Ramos (cell line): ENCODE measurements around the gene IL20.

Experiments used
- in situ Hi-C: fragments of 300-500 bp; cut with MboI; formaldehyde crosslinking; loops from one replicate; pipeline ENCODE4 v1.14.3; 2022; ENCODE audit warnings: low sequenced_read_pairs; ENCODE audit not compliant: unreplicated experiment

The IL20 gene, protein sequence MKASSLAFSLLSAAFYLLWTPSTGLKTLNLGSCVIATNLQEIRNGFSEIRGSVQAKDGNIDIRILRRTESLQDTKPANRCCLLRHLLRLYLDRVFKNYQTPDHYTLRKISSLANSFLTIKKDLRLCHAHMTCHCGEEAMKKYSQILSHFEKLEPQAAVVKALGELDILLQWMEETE

DNA sequence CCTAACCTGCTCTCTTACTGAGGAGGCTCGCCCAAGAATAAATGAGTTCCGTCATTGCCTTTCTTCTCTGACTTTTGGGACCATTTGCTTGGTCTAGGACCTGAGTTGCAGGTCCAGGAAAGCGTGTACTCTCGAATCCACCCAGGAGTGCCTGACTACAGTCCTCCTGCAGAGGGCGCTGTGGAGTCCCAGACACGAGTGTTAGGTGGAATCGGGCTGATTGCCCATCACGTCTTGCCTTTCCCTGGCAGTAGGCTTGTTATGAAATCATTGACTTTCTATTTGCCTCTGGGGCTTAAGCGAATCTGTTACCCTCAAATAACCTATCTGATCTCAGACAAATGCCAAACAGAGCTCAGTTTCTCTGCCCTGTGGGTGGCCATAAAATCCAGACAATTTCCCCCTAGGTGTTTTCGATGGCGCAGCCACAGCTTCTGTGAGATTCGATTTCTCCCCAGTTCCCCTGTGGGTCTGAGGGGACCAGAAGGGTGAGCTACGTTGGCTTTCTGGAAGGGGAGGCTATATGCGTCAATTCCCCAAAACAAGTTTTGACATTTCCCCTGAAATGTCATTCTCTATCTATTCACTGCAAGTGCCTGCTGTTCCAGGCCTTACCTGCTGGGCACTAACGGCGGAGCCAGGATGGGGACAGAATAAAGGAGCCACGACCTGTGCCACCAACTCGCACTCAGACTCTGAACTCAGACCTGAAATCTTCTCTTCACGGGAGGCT, at the start of gene IL20:
Gene IL20, plus strand, starts transcription at position 685 of the 733 bp plus-strand sequence. CDS start 230 bp downstream, outside the sequence.
- in situ Hi-C loops, result no loop called here

DNA sequence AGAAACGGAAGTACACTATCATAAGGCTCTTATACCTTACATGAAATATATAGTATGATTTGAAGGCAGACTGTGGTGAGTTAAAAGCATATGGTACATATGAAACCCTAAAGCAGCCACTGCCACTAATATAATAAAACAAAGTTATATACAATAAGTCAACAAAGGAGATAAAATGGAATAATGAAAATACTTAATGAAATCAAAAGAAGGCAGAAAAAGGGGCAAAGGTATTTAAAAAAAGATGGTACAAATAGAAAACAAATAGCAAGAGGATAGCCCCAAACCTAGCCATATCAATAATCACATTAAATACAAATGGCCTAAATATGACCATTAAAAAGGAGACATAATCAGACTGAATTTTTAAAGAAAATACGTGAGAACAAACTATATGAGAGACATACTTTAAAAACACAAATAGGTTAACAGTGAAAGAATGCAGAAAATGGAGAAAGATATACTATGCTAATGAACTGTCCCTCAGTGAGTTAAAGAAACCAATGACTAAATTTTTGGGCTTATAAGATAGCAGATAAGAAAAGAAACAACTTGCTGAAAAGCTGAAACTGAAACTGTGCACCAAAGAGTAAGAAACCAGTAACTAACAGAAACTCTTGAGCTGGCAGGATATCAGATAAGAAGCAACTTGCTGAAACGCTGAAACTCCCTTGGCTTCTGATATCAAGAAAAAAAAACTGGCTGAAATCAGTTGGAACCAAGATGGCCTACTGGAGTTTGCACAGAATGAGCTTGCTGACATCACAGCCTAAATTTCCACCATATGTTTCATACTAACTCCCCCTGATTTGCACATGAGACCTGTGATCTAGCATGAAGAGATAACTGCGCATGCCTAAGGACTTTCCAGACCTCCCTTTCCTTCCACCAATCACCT, 48.8 kb upstream of the IL20 start:
- in situ Hi-C loops, result no loop called here

DNA sequence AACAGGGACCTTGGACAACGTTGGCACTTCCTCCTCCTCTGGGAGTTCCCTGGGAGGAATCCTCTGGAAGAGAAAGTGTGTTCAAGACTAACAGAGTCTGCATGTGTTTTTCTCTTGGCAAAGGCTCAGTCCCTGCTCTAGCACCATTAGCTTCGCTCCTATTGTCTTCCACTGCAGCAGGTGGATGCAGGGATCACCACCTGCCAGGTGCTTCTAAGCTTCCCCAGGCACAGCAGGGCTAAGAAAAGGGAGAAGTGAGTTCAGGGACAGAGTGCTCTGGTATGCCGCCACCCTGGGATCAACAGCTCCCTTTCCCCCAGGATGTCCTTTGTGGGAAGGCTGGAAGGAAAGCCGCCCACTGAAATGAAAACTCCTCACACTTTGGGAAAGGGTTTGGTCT, 43.9 kb upstream of the IL20 start:
- in situ Hi-C loops, result no loop called here

DNA sequence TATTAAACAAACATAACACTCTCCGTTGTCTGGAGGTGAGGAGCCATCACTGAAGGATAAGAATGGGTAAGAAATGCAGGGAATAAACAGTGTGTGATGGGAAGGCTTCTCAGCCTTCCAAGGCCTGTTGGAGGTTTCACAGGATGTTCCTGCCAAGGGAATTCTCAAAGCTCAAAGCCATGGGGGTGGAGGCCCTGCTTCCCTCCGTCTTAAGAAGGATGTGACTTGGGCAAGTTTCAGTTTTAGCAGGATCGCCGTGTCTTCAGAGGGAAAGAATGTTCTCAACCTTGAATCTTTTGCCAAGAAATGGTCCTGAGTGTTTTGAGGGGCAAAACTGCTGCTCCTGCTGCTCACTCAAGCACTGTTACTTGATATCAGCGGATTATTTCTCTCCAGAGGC, 41.7 kb upstream of the IL20 start:
- in situ Hi-C loops, result no loop called here

DNA sequence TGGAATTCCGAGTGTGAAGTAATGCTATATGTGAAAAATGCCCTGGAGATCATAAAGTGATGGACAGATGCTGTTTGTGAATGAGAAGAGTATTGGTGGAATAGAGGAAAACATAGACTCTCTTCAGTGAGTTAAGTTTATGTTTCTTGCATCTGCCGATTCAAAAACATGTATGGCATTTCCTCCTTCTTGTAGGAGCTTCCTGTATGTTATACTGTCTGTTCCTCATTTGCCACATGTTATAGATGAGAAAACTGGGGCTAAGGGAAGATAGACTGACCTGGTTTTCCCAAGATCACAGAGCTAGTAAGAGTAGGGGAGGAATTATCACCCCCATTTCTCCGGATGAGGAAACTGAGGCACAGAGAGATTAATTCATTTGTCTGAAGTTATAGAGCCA, 41.1 kb upstream of the IL20 start:
- in situ Hi-C loops, result no loop called here

DNA sequence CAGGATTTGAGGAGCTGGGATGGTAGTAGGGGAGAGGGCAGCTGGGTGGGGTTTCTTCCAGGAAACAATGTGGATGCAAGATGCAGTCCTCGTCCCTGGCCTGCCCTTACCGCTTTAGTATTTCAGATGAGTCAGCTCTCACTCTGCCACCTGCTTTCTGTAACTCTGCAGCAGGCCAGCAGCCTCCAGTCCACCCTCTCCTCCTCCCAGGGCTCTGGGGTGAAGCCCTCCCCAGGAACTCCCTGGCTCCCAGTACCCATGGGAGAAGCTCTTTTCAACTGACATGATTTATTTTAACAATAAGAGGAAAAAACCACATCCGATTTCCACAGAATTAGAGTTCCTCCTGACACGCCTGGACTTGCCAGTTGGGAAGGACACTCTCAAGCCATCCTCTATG, 39.0 kb upstream of the IL20 start:
- in situ Hi-C loops, result no loop called here

DNA sequence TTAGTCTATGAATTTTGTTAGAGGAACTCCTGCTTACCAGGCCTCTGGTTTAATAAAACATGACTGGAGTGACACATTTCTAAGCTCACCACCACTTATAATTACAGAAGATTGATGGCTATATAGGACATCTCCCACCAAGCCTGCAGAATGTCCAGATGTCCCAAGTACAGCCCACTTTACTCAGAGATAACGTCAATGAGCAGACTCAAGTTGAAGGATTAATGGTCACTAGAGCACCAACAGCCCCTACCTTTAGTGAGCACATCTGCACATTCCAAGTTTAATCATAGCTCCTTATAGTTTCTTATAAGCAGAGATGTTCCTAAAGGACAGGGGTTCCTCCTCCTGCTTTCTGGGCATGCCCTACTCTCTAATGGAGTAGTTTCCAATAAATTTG, 37.4 kb upstream of the IL20 start:
- in situ Hi-C loops, result no loop called here

DNA sequence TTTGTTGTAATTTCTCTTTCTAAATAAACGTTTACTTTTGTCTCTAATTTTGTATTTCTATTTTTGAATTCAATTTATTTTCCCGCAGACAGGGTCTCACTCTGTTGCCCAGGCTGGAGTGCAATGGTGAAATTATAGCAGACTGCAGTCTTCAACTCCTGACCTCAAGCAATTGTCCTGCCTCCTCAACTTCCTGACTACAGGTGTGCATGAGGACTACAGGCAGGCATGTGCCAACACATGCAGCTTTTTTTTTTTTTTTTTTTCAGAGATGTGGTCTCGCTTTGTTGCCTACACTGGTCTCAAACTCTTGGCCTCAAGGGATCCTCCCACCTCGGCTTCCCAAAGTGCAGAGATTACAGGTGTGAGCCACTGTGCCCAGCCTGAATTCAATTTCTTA, 36.7 kb upstream of the IL20 start:
- in situ Hi-C loops, result no loop called here

DNA sequence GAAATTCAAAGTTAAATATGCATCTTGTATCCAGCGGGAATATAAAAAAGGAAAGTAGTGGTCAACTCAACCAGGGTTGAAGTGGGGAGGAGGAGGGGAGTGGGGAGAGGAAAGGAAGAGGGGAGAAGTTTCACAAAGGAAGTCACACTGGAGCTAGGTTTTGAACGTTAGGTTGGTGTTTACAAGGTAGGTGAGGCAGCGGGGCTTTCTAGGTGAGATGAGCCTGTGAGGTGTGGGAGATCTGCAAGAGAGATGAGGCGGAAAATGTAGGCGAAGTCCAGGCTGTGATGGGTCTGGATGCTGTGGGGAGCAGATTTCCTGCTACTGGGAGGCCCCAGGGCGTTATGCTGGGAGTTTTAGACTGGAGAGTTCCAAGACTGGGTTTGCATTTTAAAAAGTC, 36.1 kb upstream of the IL20 start:
- in situ Hi-C loops, result no loop called here

DNA sequence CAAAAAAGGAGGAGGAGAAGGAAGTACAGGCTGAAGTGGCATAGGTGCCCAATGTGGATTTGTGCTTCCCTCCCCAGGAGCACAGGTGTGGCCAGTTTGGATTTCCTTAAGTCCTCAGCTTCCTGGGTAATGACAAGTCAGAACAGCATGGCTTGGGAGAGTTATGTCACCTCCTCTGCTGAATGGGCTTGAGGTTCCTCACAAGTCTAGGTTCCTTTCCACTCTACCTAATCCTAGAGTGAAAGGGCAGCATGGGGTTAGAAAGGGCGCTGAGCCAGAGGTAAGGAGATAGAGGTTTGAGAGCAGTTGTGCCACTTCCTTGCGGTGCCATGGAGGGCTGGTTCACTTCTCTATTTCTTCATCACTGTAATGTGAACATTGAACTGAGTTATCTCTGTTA, 35.5 kb upstream of the IL20 start:
- in situ Hi-C loops, result no loop called here

DNA sequence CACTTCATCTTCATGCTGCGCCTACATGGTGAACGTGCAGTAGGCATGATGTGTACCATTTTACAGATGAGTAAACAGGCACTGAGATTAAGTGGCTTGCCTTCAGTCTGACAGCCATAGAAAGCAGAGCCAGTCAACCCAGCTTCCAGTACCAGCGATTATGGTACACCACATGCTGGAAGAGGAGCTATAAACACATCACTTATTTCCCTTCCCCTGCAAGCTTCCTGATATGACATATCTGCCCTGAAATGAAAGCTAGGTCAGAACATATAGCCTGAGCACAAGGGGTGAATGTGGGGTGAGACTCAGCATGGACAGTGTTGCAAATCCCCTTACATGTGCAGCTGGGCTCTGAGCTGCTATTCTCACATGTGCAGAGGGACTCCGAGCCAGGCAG, 33.8 kb upstream of the IL20 start:
- in situ Hi-C loops, result no loop called here

DNA sequence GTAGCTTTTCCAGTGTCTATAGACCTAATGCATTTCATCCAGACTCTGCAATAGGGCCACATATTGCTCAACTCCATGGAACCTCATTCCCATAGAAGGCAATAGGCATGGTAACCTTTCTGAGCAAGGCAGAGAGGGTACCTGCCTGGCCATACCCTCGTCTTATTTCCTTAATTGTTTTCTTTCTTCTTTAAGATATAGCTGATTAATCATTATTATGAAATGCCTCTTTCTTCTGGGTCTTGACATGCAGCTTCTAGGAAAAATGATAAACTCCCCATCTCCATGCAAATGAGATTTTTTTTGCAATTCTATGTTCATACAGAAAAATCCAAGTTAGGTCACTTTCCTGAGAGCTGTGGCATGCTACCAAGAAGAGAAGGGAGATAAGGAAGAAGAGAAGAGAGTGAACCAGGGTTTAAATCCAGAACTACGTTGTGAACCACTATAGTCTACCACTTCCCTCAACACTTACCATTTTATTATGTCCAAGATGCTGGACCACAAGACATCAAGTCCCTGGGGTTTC, 33.0 kb upstream of the IL20 start:
- in situ Hi-C loops, result no loop called here

DNA sequence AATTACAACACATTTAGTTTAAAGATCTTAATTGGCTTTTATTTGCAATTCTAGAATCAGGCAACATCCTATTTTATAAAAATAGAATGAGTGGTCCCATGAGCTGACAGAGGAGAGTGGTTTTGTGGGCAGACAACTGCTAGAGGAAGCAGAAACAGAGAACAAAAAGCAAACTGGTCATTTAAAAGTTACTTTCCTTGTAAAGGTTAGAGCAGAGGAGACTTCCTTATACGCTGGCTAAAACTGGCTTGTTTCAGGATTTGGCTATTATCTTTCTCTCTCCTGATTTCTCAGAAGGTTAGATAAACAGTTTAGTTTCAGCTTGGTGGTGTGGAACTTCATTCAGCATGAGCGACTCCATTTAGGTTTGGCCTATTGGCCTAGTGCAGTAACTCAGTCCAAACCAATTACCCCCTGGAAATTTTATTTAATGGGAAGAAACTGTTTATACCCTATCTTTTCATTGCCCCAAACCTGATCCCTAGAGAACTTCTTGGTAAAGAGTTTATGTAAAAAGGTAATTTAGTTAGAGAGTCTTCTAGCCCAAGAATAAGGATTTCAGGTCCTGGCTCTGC, 32.2 kb upstream of the IL20 start:
- in situ Hi-C loops, result no loop called here

DNA sequence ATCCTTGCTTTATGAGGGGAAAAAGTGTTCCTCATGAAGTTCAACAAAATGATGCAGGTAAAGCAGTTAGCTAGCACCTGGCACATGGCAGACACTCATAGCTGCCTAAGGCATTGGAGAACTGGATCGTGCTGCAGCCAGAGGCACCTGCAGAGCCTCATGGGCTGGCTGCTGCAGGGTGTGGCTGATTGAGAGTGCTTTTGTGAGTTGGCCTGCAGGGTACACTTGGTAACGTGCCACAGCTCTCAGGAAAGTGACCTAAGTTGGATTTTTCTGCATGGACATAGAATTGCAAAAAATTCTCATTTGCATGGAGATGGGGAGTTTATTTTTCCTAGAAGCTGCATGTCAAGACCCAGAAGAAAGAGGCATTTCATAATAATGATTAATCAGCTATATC, 31.6 kb upstream of the IL20 start:
- in situ Hi-C loops, result no loop called here

DNA sequence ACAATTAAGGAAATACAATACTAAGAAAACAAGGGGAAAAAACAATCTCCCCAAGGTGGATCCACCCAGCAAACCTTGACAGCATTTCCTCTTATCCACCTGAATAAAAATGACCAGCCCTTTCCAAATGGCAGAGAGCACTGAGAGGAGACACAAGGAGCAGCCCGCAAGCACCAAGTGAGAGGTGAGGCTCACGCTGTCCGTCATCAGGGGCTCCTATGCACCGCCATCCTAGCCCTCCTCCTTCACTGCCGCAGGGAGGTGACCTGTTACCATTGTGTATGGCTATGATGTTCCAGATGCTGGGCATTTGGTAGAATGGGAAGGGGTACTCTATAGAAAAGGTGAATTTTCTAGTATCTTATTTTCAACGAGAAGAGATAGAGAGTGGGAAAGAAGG, 31.2 kb upstream of the IL20 start:
- in situ Hi-C loops, result no loop called here

DNA sequence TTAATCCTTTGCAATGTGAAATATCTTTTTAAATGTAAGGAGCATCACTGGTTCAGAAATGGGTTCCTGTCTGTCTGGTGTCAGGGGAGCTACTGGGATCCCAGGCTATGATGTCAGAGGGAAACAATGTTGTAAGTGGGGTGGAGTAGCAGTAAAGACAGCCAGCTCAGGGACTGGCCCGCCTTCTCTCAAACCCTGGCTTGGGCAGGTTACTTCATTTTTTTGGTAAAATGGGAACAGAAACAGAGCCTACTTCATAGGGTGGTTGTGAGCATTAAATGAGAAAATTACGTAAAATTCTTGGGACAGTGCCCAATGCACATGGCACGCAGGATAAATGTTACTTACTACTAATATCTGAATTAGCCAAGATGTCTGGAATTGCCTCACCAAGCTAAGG, 30.7 kb upstream of the IL20 start:
- in situ Hi-C loops, result no loop called here

DNA sequence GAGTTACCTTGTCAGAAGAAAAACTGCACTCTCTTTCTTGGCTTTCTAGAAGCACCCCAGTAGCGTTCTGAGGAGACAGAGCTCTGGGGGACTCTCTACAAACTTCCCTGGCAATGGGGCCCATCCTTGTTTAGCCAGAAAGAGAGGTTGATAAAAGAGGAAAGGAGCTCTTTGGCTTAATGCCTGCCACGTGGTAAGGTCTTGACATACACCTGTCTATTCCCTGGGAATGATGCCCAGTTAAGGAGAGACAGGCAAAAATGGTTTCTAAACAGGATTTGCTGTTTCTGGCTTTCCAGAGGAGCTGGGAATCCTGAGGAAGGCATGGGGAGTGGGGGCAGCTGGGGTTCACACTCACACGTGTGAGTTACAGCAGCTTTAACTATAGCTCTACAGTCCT, 30.2 kb upstream of the IL20 start:
- in situ Hi-C loops, result no loop called here

DNA sequence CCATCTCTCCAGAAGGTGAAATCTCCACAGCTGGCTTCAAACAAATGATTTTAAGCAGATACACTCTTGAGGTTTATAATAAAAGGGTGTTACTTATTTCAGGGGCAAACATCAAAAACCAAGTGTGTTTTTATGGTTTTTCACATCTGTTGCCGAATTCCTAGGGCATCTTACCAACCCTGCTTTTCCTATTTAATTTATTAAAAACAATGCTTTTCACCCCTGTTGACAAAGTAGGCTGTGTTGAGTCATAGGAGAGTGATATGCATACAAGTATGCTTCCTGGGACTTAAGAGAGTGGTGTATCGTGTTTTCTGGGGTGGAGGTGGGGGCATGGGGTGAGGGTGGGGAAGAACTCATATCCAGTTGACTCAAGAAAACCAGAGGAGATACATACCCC, 29.3 kb upstream of the IL20 start:
- in situ Hi-C loops, result no loop called here

DNA sequence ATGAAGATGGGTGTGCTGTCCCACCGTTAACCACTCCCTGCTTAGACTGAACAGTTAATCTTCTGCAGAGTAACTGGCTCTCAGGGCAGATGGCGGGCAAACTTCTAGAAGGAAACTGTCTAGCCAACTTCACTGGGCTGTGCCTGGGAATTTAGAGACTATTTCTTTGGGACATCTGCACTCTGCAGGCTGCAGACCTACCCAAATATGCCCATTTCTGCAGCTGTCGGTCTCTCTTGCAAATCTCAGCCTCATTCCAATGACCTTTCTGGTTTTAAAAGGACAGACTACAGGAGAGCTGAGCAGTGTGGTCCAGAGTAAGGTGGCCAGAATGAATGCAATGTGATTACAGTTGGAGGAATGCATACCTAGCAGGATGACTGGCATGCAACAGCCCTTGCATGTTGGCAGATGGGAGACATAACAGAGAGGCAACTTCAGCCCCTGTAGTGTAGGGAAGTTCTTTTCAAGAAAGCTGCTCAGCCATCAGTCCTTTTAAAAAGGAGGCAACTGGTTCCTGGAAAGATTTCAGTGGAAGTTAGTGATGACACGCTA, 26.3 kb upstream of the IL20 start:
- in situ Hi-C loops, result no loop called here

DNA sequence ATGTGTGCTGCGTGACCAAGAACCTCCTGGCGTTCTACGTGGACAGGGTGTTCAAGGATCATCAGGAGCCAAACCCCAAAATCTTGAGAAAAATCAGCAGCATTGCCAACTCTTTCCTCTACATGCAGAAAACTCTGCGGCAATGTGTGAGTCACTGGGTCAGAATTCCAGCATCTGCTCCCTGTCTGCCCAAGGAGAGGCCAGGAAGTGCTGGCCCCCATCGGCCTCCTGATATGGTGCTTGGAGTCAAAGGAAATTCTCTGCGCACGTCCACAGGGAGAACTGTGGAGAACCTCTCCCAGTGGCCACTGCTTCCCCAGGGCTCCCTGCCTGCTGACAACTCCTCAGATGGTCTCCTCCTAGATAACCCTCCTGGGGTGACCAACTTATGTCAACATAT, 25.6 kb upstream of the IL20 start:
- in situ Hi-C loops, result no loop called here
